Measurements from ENCODE around the gene PRDM1.
A peak's percentile ranks its signal among the peaks of the same experiment; 100 is the strongest.
"Not testable (repeated sequence)": the region's sequence is repeated elsewhere in the genome, so short reads cannot be mapped to it uniquely, and the experiment has no call there.

Gene PRDM1

DNA sequence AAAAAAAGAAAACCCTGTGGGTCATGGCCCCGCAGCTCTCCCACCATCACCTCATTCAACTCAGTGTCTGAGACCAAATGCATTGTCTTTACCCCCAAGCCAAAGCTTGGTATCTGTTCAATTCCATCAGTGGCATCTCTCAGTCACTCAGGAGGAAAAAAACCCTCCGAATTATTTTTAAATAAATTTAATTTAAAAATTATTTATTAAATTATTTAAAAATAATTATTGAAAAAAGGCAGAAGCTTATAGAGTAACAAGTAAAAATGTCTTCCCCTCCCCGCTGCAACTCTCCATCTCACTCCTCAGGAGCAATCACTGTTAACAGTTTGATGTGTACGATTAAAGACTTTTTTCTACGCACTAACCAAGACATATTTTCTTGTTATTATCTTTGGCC, 50.7 kb downstream of the PRDM1 start:
- DNase-seq (no peak), ATAC-seq (no peak)

DNA sequence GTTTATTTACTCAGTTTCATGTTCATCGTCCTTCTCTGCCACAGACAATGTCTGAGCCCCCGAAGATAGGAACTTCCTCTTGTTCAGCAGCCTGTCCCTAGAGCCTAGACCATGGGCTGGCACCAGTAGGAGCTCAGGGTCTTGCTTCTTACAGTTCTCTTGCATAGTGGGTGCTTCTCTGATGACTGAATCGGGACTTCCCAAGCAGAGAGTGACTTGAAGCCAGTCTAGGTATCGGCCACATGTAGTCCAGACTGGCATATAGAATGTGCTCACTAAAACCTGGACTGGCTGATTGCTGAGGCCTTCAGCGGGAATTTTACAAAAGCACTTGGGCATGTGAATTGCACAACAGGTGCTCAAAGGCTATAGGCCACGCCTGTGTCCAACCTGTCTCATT, 52.0 kb downstream of the PRDM1 start:
- DNase-seq (no peak), ATAC-seq (no peak)

- peak; percentile 93 for ATAC-seq
- peak; percentile 75 for DNase-seq
Measured at GRCh38 chr6:106141441-106142237, 55.5 kb downstream of the PRDM1 start.

GRCh38 chr6:106142876-106143431, 56.8 kb downstream of the PRDM1 start:
- ATAC-seq (no peak), DNase-seq (no peak)

DNA sequence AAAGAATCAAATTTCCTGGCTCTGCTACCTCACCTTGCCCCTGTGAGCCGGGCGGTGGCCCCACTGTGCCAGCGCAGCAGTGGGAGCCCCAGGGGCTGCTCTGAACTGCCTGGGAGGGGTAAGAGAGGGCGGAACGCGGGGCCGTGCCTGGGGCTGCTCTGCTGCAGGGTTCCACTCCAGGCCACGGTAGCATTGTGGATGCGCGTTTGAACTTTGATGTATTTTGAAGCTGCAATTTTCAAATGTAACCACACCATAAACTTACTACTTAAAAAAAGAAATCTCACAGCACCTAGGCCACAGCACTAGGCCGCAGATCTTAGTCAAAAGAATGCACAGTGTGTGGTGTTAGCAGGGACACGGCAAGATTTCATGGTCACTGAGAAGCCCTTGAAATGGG, 57.5 kb downstream of the PRDM1 start:
- ATAC-seq = no peak
- no peak for DNase-seq

DNA sequence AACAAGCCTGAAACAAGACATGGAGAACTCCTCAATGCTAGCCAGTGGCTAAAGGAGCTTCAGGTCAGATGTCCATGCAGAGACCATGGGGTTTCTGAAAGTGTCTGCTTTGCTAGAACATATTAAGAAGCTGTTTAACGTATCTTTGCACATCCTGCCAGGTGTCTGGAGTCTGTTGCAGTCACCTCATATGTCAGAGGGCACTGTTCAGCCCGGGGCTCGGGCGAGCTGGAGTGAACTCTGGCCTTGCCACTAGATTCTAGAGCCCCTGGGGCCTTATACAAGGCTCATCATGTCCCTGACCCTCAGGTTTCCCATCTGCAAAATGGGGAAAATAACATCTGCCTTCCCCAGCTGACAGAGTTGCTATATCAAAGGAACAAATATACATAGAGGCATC, 59.0 kb downstream of the PRDM1 start:
- ATAC-seq (no peak), DNase-seq (no peak)

GRCh38 chr6:106145741-106146227, 59.6 kb downstream of the PRDM1 start:
- ATAC-seq (no peak), DNase-seq (peak; percentile 54)

GRCh38 chr6:106146852-106147351, 60.8 kb downstream of the PRDM1 start:
- no peak for DNase-seq
- no peak for ATAC-seq

- ATAC-seq (no peak), DNase-seq (no peak)
Measured at GRCh38 chr6:106147476-106147875, 61.3 kb downstream of the PRDM1 start.

DNA sequence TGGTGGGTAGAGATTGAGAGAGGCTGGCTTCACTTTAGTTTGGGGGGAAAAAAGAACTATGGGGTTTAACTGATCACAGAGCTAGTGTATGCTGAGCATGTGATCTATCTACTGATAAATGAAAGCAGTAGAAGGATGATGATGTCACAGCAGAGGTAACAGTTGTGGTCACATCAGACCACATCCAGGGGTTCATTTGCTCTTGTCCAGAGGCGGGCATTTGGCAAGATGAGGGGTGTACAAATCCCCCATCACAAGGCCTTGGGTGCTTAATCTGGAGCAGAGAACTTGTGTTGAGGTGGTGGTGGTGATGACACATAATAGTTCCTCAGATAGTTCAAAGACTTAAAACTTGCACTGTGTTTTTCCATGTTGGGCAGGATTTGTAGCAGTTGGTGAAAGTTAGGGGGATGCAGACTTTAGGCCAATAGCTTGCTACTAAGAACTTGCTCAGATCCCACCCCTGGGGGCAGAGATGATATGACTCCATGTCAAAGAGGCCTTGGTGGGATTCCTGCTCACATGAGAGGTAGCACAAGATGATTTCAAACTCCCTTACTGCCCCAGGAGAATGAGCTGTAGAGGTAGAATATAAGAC, 63.4 kb downstream of the PRDM1 start:
- DNase-seq (peak; percentile 60), ATAC-seq (peak; percentile 80)

DNA sequence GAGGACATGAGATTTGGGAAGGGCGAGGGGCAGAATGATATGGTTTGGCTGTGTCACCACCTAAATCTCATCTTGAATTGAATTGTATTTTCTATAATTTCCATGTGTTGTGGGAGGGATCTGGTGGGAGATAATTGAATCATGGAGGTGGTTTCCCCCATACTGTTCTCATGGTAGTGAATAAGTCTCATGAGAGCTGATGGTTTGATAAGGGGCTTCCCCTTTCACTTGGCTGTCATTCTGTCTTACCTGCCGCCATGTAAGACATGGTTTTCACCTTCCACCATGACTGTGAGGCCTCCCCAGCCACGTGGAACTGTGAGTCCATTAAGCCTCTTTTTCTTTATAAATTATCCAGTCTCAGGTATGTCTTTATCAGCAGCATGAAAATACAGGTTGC, 66.3 kb downstream of the PRDM1 start:
- DNase-seq = not testable (repeated sequence)
- ATAC-seq = peak; percentile 53

- ATAC-seq (no peak), DNase-seq (no peak)
Measured at GRCh38 chr6:106152952-106153351, 66.8 kb downstream of the PRDM1 start.

GRCh38 chr6:106154326-106154725, 68.2 kb downstream of the PRDM1 start:
- ATAC-seq = no peak
- DNase-seq = no peak

- DNase-seq (no peak), ATAC-seq (no peak)
Measured at GRCh38 chr6:106155219-106155830, 69.2 kb downstream of the PRDM1 start.

DNA sequence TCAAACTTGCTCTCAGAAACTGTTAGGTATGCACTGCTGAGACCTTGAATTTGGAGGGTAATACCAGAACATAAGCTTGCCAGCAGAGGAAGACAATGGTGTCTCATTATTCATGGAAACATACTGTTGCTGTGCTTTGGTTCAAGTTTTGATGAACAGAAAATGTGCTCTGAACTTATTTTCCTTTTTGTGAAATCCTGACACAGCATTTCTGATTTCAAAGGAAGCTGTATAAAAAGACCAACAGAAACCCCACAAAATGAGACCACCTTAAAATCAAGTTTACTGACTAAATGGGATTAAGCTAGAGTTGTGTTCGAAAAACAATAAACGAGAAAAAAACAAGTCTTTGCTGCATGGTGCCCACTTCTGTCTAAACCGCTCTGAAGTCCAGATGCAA, 70.3 kb downstream of the PRDM1 start:
- DNase-seq (no peak), ATAC-seq (no peak)

DNA sequence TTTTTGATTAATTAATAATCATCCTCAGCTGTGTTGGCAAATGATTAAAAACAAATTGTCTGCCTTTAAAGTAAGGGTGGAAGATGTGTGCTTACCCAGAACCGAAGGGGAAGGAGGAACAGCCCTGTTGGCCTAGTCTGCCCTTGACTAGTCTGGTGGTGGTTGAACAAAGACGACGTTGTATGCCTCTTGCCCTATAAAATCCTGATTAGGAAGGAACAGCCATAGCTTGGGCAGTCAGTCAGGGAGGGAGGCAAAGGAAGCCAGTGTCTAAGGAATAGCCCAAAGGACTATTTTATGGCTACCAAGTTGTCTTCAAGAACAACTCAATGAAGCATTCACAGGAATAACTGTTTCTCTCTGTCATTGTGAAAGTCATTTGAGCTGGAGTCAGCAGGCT, 70.7 kb downstream of the PRDM1 start:
- ATAC-seq (no peak), DNase-seq (no peak)

DNA sequence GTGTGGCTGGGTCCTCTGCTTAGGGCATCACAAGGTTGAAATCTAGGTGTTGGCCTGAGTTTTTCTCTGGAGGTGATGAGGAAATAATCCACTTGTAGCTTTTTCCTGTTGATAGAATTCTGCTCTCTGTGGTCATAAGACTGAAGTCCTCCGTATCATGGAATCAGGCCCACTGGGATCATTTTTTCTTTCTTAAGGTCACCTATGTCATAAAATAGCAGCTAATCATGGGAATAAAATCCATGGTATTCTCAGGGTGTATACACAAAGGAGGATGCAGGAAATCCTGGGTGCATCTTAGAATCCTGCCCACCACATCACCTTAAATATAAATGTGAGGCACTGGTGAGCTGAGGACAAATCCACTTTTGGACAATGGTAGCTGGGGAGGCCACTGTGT, 72.7 kb downstream of the PRDM1 start:
- DNase-seq (no peak), ATAC-seq (no peak)
